Hepatocyte (in vitro differentiated cells): ENCODE measurements around the gene MOBP. TPM values are rescaled to one million over a fixed set of nuclear protein-coding genes. Genes with fewer than 3 reads are reported as not detected.

Experiments
- DNase-seq: peaks from one replicate; pipeline ENCODE4 v3.0.0-alpha.2; 2016; ENCODE audit warnings: low spot score
- H2AFZ ChIP-seq: fragments of 200-600 bp; sonication (generic); 2 replicates; pipeline ENCODE4 v1.6.0; 2016; ENCODE audit warnings: antibody characterized with exemption, mild to moderate bottlenecking
- H3K27ac ChIP-seq: fragments of 200-600 bp; sonication (generic); 2 replicates; pipeline ENCODE4 v1.5.1; 2016; ENCODE audit warnings: mild to moderate bottlenecking
- H3K27me3 ChIP-seq: fragments of 200-600 bp; sonication (generic); 2 replicates; pipeline ENCODE4 v1.6.1; 2016
- H3K36me3 ChIP-seq: fragments of 200-600 bp; sonication (generic); replicated peaks from 2 replicates; pipeline ENCODE4 v1.5.1; 2016; ENCODE audit warnings: low read depth; ENCODE audit not compliant: insufficient read depth
- H3K4me1 ChIP-seq: fragments of 200-600 bp; sonication (generic); 2 replicates; pipeline ENCODE4 v1.5.1; 2016; ENCODE audit warnings: mild to moderate bottlenecking, moderate library complexity; ENCODE audit not compliant: insufficient read depth
- H3K4me2 ChIP-seq: fragments of 200-600 bp; sonication (generic); 2 replicates; pipeline ENCODE4 v1.6.0; 2016
- H3K4me3 ChIP-seq: fragments of 200-600 bp; sonication (generic); 2 replicates; pipeline ENCODE4 v1.5.1; 2016; ENCODE audit warnings: mild to moderate bottlenecking
- H3K79me2 ChIP-seq: fragments of 200-600 bp; sonication (generic); 2 replicates; pipeline ENCODE4 v1.6.0; 2017; ENCODE audit warnings: mild to moderate bottlenecking
- H3K9me2 ChIP-seq: fragments of 200-600 bp; sonication (generic); replicated peaks from 2 replicates; pipeline ENCODE4 v1.6.0; 2017; ENCODE audit warnings: mild to moderate bottlenecking; ENCODE audit not compliant: insufficient read depth
- H3K9me3 ChIP-seq: fragments of 200-600 bp; sonication (generic); 2 replicates; pipeline ENCODE4 v1.5.1; 2016; ENCODE audit warnings: low read depth, mild to moderate bottlenecking
- H4K20me1 ChIP-seq: fragments of 200-600 bp; sonication (generic); 2 replicates; pipeline ENCODE4 v1.6.0; 2016; ENCODE audit warnings: mild to moderate bottlenecking; ENCODE audit not compliant: insufficient read depth, poor library complexity, severe bottlenecking
- CTCF ChIP-seq: fragments of 200-600 bp; sonication (generic); IDR thresholded peaks from 2 replicates; pipeline ENCODE4 v1.5.1; 2016; ENCODE audit warnings: antibody characterized with exemption, mild to moderate bottlenecking; ENCODE audit not compliant: poor library complexity
- EZH2 ChIP-seq: fragments of 200-600 bp; sonication (generic); IDR thresholded peaks from 2 replicates; pipeline ENCODE4 v1.6.1; 2016; ENCODE audit warnings: antibody characterized with exemption, mild to moderate bottlenecking, borderline replicate concordance
- EZH2phosphoT487 ChIP-seq: fragments of 200-600 bp; sonication (generic); IDR thresholded peaks from one replicate; pipeline ENCODE4 v1.6.1; 2018; ENCODE audit warnings: antibody characterized with exemption, mild to moderate bottlenecking, low read depth, moderate library complexity; ENCODE audit not compliant: unreplicated experiment, severe bottlenecking
- WGBS: methylation state at CpG from one replicate; pipeline ENCODE4 v1.1.6; 2016; ENCODE audit warnings: low lambda C conversion rate; ENCODE audit errors: missing lambda C conversion rate; 5-methylcytosine and 5-hydroxymethylcytosine counted together
- polyA plus RNA-seq: library from polyadenylated mRNA; unstranded; fragments of >200 nt; fragmentation: Nextera tagmentation; extraction: Ambion mirVana; gene quantifications from 2 replicates; pipeline ENCODE4 v1.2.1, GENCODE V29; 2016
- total RNA-seq: library from RNA; depleted of rRNA; stranded (reverse); fragments of >200 nt; gene quantifications from 2 replicates; pipeline ENCODE4 v1.2.3, GENCODE V29; 2014

MOBP gene
- total and polyA plus RNA-seq, 2 experiments from 2014 or later: 0.10 to 0.17 TPM

DNA sequence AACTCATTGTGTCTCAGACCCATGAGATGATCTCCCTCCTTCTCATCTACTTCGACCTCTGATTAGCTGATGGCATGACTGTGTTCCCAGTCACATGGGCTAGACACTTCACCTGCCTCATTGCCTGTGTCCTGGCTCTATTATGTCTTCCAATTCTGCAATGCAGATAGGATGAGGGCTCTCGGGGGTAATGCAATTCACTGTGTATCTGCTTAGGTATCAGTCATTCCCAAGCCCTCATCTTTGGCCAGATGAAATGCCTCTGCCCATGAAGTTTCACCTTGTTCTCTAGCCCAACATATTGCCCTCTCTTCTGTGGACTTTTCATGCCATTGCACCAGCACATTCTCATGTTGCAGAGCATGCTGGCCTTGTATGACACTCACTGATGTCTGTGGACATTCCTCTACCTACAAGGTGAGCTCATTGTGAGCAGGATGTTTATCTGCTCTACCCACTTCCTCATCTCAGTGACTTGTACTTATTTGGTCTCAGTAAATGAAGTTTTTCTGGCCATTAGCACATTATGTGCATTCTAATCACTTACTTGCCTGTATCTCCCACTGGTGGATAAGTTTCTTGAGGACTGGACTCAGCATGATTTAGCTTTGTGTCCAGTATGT, 32.3 kb downstream of the MOBP start:
- Histone ChIP-seq H3K27ac (no peak overlapping the region), H4K20me1 (no peaks in the 10 kb centered on the region), H2AFZ (no peak overlapping the region), H3K4me3 (no peak overlapping the region), H3K4me2 (no peak overlapping the region), H3K27me3 (peaks cover 4% of the 10 kb centered on the region), H3K9me2 (no peaks in the 10 kb centered on the region), H3K4me1 (no peaks in the 10 kb centered on the region), H3K36me3 (no peaks in the 10 kb centered on the region), H3K79me2 (no peaks in the 10 kb centered on the region), H3K9me3 (no peaks in the 10 kb centered on the region)
- no peak for TF ChIP-seq EZH2
- no peak for TF ChIP-seq CTCF
- no peak for TF ChIP-seq EZH2phosphoT487
- WGBS: 81% methylated on average over 2 of the region's 2 CpGs
- DNase-seq: no peak

DNA sequence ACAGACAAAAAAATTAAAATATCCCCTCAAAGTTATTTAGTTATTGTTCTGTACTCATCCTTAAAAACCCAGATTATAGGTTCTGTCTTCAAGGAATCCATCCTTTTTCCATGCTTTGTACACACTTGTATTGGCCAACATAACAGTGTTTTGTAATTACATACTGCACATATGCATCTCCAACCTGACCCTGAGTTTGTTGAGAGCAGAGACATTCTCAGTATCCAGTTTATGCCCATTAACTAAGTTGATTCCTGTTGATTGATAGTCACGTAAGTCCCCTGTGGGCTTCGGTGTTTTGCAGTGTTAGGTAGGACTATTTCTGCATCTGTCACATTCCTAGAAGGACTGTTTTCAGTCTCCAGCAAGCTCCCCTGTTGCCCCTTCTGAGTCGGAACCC, 33.6 kb downstream of the MOBP start:
- Histone ChIP-seq H2AFZ (no peak overlapping the region), H3K36me3 (no peaks in the 10 kb centered on the region), H4K20me1 (no peaks in the 10 kb centered on the region), H3K9me2 (no peaks in the 10 kb centered on the region), H3K4me1 (no peaks in the 10 kb centered on the region), H3K79me2 (no peaks in the 10 kb centered on the region), H3K4me2 (no peak overlapping the region), H3K9me3 (no peaks in the 10 kb centered on the region), H3K27me3 (peaks cover 4% of the 10 kb centered on the region), H3K4me3 (no peak overlapping the region), H3K27ac (no peak overlapping the region)
- 83% methylated on average over 3 of the region's 3 CpGs for WGBS
- no peak for TF ChIP-seq CTCF
- no peak for TF ChIP-seq EZH2phosphoT487
- TF ChIP-seq EZH2: no peak
- DNase-seq: no peak

- Histone ChIP-seq H3K4me3 (no peak overlapping the region), H4K20me1 (no peaks in the 10 kb centered on the region), H3K79me2 (no peaks in the 10 kb centered on the region), H3K9me3 (no peaks in the 10 kb centered on the region), H3K4me1 (no peaks in the 10 kb centered on the region), H3K27me3 (peaks cover 4% of the 10 kb centered on the region), H2AFZ (no peak overlapping the region), H3K27ac (no peak overlapping the region), H3K36me3 (no peaks in the 10 kb centered on the region), H3K4me2 (no peak overlapping the region), H3K9me2 (no peaks in the 10 kb centered on the region)
- DNase-seq: no peak
- WGBS: 96% methylated on average over 34 of the region's 53 CpGs
- TF ChIP-seq CTCF (no peak), EZH2phosphoT487 (no peak), EZH2 (no peak)
Observed at GRCh38 chr3:39501968-39502837, 34.7 kb downstream of the MOBP start.
